Stromal cell of bone marrow (primary cell): ENCODE results near the gene PVALB.
"Not testable (repeated sequence)": the region's sequence is repeated elsewhere in the genome, so short reads cannot be mapped to it uniquely, and the experiment has no call there.

Experiments used
- DNase-seq: peaks from one replicate; pipeline ENCODE4 v3.0.0-alpha.2; 2012; ENCODE audit warnings: low read depth

The PVALB gene

DNA sequence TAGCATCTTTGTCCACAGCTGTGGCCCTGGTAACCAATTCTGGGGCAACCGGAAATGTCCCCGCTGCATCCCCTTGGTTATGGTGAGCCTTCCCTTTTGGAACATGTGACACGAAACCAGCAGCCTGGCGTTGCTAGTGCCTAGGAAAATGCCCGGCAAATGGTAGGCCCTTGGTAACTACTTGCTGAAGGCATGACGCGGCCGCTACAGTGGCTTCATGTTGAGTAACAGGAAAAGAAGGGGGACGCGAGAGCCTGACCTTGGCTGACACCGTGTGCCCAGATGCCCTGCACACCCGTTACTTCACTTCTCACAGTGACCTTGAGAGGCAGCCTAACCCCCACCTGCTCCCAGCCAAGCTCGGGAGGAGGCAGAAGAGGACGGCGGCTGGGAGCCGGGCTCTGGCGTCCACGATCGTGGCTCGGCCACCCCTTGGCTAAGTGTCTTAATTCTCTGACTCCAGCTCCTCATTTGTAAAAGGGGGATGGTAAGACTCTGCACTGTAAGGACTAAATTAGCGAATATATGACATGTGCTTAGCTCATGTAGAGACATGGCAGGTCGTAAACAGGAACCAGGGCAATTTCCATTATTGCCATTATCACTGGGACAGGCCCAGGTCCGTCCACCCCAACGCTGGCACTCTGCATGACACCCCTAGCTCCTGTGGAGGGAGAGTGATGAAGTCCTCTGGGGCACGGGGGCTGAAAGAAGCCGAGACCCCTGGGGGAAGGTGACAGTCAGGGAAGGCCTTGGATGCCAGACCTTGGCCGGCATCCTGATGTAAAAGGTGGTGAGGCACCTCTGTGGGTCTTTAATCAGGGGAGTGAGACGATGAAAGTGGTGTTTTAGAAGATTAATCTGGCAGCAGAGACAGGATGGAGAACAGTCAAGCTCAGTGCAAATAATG is 59.8 kb downstream of the PVALB start:
- no peak for DNase-seq

DNA sequence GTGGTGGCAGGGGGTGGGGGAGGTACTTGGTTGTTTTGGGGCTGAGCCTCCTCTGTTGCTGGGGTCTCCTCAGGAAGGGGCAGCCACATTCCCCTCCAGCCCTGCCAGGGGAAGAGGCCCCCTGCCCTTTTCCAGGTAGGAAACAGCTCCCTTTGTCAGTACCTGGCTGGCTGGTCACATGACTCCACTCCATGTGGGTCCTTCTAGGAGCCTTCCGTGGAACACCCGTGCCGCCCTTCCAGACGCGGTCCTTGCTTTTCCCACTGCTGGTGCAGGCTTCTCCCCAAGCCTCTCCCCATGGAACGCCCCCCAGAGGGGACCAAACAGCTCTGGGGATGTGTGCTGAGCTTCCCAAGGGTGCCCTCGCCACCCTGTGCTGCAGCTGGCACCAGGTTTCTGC is 60.8 kb downstream of the PVALB start:
- DNase-seq = no peak

DNA sequence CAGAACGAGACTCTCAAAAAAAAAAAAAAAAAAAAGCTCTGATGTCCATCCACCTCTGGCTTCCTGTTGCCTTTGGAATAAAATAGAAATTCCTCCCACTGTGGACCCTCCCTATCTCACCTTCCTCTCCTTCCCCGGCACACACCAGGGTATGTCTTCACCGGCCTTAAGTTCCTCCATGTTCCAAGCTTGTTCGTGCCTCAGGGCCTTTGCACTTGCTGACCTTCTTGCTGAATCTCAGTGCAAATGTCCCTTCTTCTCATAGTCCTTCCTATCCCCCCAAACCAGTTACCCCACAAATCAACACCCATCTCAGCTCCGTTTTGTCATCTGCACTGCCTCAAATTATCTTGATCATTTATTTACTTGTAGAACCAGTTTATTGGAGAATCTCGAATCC is 61.5 kb downstream of the PVALB start:
- DNase-seq = no peak

DNA sequence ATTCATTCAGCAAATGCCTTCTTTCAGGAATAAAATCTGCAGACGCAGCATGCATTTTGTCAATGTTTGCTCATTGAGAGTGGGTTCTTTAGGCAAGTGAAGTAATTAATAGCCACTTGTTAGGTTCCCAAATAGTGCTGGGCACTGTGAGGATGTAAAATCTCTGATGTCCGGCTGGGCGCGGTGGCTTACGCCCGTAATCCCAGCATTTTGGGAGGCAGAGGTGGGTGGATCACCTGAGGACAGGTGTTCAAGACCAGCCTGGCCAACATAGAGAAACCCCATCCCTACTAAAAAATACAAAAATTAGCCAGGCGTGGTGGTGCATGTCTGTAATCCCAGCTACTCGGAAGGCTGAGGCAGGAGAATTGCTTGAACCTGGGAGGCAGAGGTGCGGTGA is 62.0 kb downstream of the PVALB start:
- DNase-seq = not testable (repeated sequence)

DNA sequence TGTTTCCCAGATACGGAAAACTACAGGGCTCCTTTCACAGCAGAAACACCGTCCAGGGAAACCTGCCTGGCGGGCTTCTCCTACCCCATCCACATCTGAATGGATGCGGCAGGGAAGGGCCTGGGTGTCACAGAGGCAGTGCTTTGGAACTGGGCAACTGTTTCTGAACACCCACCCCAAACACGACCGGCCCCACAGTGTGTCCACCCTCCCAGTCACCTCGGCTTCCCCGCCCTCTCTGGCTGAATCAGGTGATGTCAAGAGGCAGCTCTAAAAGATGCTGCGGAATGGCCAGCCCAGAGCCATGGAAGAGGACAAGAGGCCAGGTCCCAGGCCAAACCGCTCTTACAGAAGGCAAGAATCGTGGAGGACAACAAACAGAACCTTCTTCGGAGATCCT is 62.9 kb downstream of the PVALB start:
- DNase-seq = no peak

DNA sequence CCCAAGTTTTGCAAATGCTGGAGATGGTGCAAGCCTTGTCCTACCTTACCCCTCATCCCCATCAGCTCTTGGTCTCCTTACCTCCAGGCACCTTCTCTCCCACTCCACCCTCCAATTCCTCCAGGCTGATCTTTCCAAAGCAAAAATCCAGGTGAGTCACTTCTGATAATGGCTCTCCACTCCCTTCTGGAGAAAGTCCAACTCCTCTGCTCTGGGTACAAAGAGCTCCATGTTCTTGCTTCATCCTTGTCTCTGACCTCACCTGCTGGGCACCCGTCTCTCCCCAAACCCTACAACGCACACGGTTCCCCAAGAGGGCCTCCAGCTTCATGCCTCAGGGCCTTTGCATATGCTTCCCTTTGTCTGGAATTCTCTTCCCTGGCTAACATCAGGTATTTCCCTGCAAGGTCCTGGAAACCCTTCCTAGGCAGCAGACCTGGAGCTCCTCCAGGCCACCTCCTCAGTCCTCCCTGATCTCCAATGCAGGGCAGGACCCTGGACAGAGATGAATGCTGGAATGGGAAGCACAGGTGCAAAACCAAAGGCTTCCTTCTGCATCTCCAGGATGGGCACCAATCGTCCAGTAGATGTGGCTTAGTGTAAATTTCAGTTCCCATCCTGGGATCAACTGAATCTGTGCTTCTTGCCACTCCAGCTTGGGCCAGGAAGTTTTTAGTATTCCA is 63.6 kb downstream of the PVALB start:
- DNase-seq = no peak
